SK-N-SH (cell line): ENCODE measurements around the gene ATP1B1. TPM values are rescaled to one million over a fixed set of nuclear protein-coding genes. Genes with fewer than 3 reads are reported as not detected.

ENCODE experiments used
- CTCF ChIA-PET: fragments of 300-600, 350-600 bp; formaldehyde crosslinking; extraction: SDS; loops from one replicate; lab custom pipeline; 2021; lab: Yijun Ruan, JAX
- POLR2A ChIA-PET: fragments of 350-600 bp; sonication (Branson Sonifier 250); formaldehyde crosslinking; extraction: SDS; loops from one replicate; lab custom pipeline; 2020; ENCODE audit warnings: antibody characterized with exemption, inconsistent platforms; lab: Yijun Ruan, JAX
- DNase-seq: peaks from one replicate; pipeline ENCODE4 v3.0.0; 2012
- H2AFZ ChIP-seq: fragments of 200-600 bp; sonication (generic); 2 replicates; pipeline ENCODE4 v1.8.1; 2016; ENCODE audit warnings: antibody characterized with exemption, mild to moderate bottlenecking, low read depth
- H3F3A ChIP-seq: fragments of 200-600 bp; sonication (generic); replicated peaks from 2 replicates; pipeline ENCODE3; 2016; ENCODE audit warnings: antibody characterized with exemption, mild to moderate bottlenecking; ENCODE audit not compliant: insufficient read depth
- H3K27ac ChIP-seq, 2 experiments: fragments of 200-500 bp in 1 of 2; fragments of 200-600 bp in 1 of 2; sonication (Bioruptor generic) in 1 of 2; sonication (generic), shearing (Covaris generic) in 1 of 2; 2 replicates each; pipeline versions ENCODE4 v1.5.1 to v1.6.1; 2014 to 2016; ENCODE audit warnings: low read depth in 2 of 2, inconsistent platforms in 1 of 2, low read length in 1 of 2, mild to moderate bottlenecking in 1 of 2, mixed read lengths in 1 of 2
- H3K27me3 ChIP-seq: fragments of 200-600 bp; sonication (generic), shearing (Covaris generic); 2 replicates; pipeline ENCODE4 v1.6.1; 2016; ENCODE audit warnings: mixed run types; ENCODE audit not compliant: insufficient read depth
- H3K36me3 ChIP-seq, 2 experiments: fragments of 200-500 bp in 1 of 2; fragments of 200-600 bp in 1 of 2; sonication (Bioruptor generic) in 1 of 2; sonication (generic) in 1 of 2; replicated peaks in 1 of 2; 2 replicates each; pipeline versions ENCODE3 to v1.5.1; 2014 to 2016; ENCODE audit warnings: low read length in 1 of 2, mild to moderate bottlenecking in 1 of 2; ENCODE audit not compliant: insufficient read depth in 2 of 2, control insufficient read depth in 1 of 2
- H3K4me1 ChIP-seq, 2 experiments: fragments of 200-500 bp in 1 of 2; fragments of 200-600 bp in 1 of 2; sonication (Bioruptor generic) in 1 of 2; sonication (generic), shearing (Covaris generic) in 1 of 2; 2 replicates each; pipeline versions ENCODE4 v1.5.1 to v1.6.1; 2014 to 2016; ENCODE audit warnings: low read depth in 1 of 2, low read length in 1 of 2, mixed run types in 1 of 2; ENCODE audit not compliant: insufficient read depth in 2 of 2, control insufficient read depth in 1 of 2
- H3K4me2 ChIP-seq: fragments of 200-600 bp; sonication (generic), shearing (Covaris generic); 2 replicates; pipeline ENCODE4 v1.6.1; 2017; ENCODE audit warnings: mixed run types
- H3K4me3 ChIP-seq, 2 experiments: fragments of 200-500 bp in 1 of 2; fragments of 200-600 bp in 1 of 2; sonication (Bioruptor generic) in 1 of 2; sonication (generic), shearing (Covaris generic) in 1 of 2; 2 replicates each; pipeline versions ENCODE4 v1.5.1 to v1.8.1; 2014 to 2016; ENCODE audit warnings: low read depth in 2 of 2, inconsistent platforms in 1 of 2, low read length in 1 of 2, mild to moderate bottlenecking in 1 of 2, mixed read lengths in 1 of 2, moderate library complexity in 1 of 2
- H3K79me2 ChIP-seq: fragments of 200-600 bp; sonication (generic); 2 replicates; pipeline ENCODE4 v1.8.1; 2017; ENCODE audit warnings: mild to moderate bottlenecking; ENCODE audit not compliant: insufficient read depth
- H3K9ac ChIP-seq: fragments of 200-600 bp; sonication (generic); 2 replicates; pipeline ENCODE4 v1.6.1; 2017; ENCODE audit warnings: mixed run types
- H3K9me2 ChIP-seq: fragments of 200-600 bp; sonication (generic); 2 replicates; pipeline ENCODE4 v1.6.1; 2017; ENCODE audit warnings: mixed run types
- H3K9me3 ChIP-seq: fragments of 200-600 bp; sonication (generic); 2 replicates; pipeline ENCODE4 v1.6.1; 2017; ENCODE audit warnings: mixed run types, mild to moderate bottlenecking, moderate library complexity
- H4K20me1 ChIP-seq: fragments of 200-600 bp; sonication (generic); 2 replicates; pipeline ENCODE4 v1.6.1; 2017; ENCODE audit warnings: mild to moderate bottlenecking, mixed run types; ENCODE audit not compliant: insufficient read depth
- CHD2 ChIP-seq: fragments of 150-350 bp; IDR thresholded peaks from 2 replicates; pipeline ENCODE4 v1.6.1; 2018; ENCODE audit warnings: low read length; ENCODE audit not compliant: partially characterized antibody
- ELF1 ChIP-seq: IDR thresholded peaks from 2 replicates; pipeline ENCODE4 v1.4.0; 2012
- MXI1 ChIP-seq: IDR thresholded peaks from 2 replicates; pipeline ENCODE4 v1.6.1; 2012; ENCODE audit warnings: mild to moderate bottlenecking, low read depth, low read length, improper control_type of control experiment
- PBX3 ChIP-seq: IDR thresholded peaks from 2 replicates; pipeline ENCODE4; 2012
- POLR2AphosphoS5 ChIP-seq: IDR thresholded peaks from 2 replicates; pipeline ENCODE4 v1.6.1; 2012; ENCODE audit warnings: low read depth, low read length
- RAD21 ChIP-seq: IDR thresholded peaks from 2 replicates; pipeline ENCODE4 v1.6.1; 2012; ENCODE audit warnings: mild to moderate bottlenecking, low read length
- RXRA ChIP-seq: IDR thresholded peaks from 2 replicates; pipeline ENCODE4 v1.4.0; 2012; ENCODE audit warnings: low read depth, mild to moderate bottlenecking, borderline replicate concordance
- TEAD4 ChIP-seq: IDR thresholded peaks from 2 replicates; pipeline ENCODE4 v1.4.0; 2012; ENCODE audit warnings: mild to moderate bottlenecking, borderline replicate concordance; ENCODE audit not compliant: insufficient read depth
- USF1 ChIP-seq: IDR thresholded peaks from 2 replicates; pipeline ENCODE4 v1.4.0; 2012; ENCODE audit warnings: low read depth, borderline replicate concordance
- ZBTB33 ChIP-seq: IDR thresholded peaks from 2 replicates; pipeline ENCODE4 v1.4.0; 2012; ENCODE audit warnings: low read depth, borderline replicate concordance
- WGBS: methylation state at CpG from one replicate; pipeline ENCODE4 v1.1.6; 2017; ENCODE audit warnings: low lambda C conversion rate; 5-methylcytosine and 5-hydroxymethylcytosine counted together
- polyA plus RNA-seq, 3 experiments: library from polyadenylated mRNA; depleted of rRNA; stranded (reverse); fragments of >200 nt; gene quantifications; 2 replicates each; pipeline ENCODE4 v1.2.3, GENCODE V29; 2012
- TF ChIP-seq, protein P1 (sequence below): fragments of 150-350 bp; IDR thresholded peaks from 2 replicates; pipeline ENCODE4 v1.6.1; 2016; ENCODE audit warnings: mild to moderate bottlenecking, low read depth, low read length

The ATP1B1 gene
- polyA plus RNA-seq, 1 of the 3 experiments (the other 2 are of a cell fraction), result 49.5 TPM

DNA sequence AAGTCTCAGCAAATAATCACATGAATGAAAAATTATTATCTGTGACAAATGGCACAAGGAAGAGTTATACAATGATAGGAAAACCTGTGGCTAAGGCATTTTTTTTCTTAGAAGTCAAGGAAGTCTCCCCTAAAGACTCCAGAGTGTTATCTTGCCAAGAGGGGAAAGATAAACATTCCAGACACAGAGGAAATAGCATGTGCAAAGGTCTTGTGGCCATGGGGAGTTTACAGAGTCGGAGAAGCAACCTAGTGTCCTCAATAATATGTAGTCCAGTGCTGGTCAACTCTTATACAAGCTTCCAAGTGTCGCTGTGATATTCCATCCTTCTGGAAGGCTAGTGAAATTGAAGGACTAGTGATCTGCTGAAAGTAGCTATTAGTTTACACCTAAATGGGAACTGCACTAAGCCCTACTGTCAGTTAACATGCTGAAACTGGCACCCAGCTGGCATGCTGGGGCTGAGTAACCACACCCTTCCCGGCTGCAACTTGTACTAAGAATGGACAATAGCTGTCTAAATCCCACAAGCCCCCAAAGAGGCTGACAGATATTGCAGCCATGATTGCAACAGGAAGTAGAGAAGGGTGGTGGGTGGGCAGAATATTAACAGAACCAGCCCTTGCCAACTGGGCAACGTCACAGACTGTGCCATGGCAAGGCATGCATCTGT, 11.5 kb upstream of the ATP1B1 start:
- Histone ChIP-seq H3K36me3 (no peaks in the 10 kb centered on the region), H3K4me1 (no peaks in the 10 kb centered on the region; a peak in 1 of 4 replicates), H3K4me3 (no peak overlapping the region), H3F3A (no peaks in the 10 kb centered on the region), H3K27me3 (no peaks in the 10 kb centered on the region), H3K9ac (no peak overlapping the region), H3K79me2 (no peaks in the 10 kb centered on the region), H3K9me2 (no peaks in the 10 kb centered on the region), H3K4me2 (no peak overlapping the region), H2AFZ (no peak overlapping the region), H4K20me1 (no peaks in the 10 kb centered on the region), H3K9me3 (no peaks in the 10 kb centered on the region), H3K27ac (no peak overlapping the region)
- TF ChIP-seq MXI1, result no peak
- TF ChIP-seq RAD21, result no peak
- no peak for DNase-seq
- WGBS, result 81% methylated on average over 4 of the region's 4 CpGs
- CTCF ChIA-PET, result interaction anchor here (1.0 to 1.8 kb wide), 2 partner anchors 10 to 14 kb away, joined by 4 to 6 read pairs; no protein-coding TSS in a partner anchor
- POLR2A ChIA-PET, result interaction anchor here (3.2 kb wide), 1 partner anchor 11 kb away, joined by 8 read pairs; no protein-coding TSS in a partner anchor

DNA sequence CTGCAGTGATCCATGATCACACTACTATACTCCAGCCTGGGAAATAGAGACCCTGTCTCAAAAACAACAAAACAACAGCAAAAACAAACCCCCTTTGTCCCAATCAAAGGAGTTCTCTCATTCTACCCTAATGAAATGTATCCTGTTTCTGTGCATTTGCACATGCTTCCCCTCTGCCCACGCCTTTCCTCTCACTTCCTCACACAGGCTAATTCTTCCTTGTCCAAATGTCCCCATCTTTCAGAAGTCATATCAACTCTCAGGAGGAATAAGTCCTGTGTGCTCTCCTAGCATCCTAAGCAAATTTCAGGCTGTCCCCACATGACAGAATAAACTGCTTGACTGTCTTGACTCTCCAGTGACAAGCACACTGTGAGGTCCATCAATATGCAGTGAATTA, 8.1 kb upstream of the ATP1B1 start:
- no peak for DNase-seq
- no peak overlapping the region for H3K27ac ChIP-seq
- no peak overlapping the region for H3K9ac ChIP-seq
- peaks cover 16% of the 10 kb centered on the region in 2 experiments; a peak in 3 of 4 replicates for H3K4me1 ChIP-seq
- 96% methylated on average over 1 of the region's 1 CpG for WGBS
- no peaks in the 10 kb centered on the region for H4K20me1 ChIP-seq
- no peak overlapping the region for H3K4me3 ChIP-seq
- TF ChIP-seq RXRA, result no peak
- TF ChIP-seq, protein P1, sequence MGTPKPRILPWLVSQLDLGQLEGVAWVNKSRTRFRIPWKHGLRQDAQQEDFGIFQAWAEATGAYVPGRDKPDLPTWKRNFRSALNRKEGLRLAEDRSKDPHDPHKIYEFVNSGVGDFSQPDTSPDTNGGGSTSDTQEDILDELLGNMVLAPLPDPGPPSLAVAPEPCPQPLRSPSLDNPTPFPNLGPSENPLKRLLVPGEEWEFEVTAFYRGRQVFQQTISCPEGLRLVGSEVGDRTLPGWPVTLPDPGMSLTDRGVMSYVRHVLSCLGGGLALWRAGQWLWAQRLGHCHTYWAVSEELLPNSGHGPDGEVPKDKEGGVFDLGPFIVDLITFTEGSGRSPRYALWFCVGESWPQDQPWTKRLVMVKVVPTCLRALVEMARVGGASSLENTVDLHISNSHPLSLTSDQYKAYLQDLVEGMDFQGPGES, result no peak
- H3K9me2 ChIP-seq, result no peaks in the 10 kb centered on the region
- H2AFZ ChIP-seq, result no peak overlapping the region
- H3K9me3 ChIP-seq, result no peaks in the 10 kb centered on the region
- POLR2A ChIA-PET, result no interaction called here
- no peak overlapping the region for H3K4me2 ChIP-seq
- peaks cover 6% of the 10 kb centered on the region for H3F3A ChIP-seq
- no peaks in the 10 kb centered on the region for H3K36me3 ChIP-seq
- CTCF ChIA-PET, result no interaction called here
- H3K27me3 ChIP-seq, result no peaks in the 10 kb centered on the region
- no peaks in the 10 kb centered on the region for H3K79me2 ChIP-seq

DNA sequence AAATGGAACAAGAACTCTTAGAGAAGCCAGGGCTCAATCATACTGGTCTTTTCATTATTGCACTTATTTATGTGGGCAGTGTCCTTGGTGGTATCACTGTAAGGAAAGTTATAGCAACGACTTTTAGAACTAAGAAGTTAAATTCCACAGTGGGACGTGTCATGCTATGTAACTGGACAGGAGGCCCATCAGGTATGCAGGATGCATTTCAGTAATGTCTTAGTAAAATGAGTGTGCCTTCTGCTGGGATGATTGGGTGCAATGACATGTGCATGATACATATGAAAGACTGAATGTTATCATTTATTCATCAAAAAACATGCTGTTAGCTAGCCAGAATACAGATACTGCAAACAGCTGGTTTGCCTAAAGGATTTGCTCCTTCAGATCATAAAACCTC, 6.9 kb upstream of the ATP1B1 start:
- H3K9ac ChIP-seq, result no peak overlapping the region
- CTCF ChIA-PET, result no interaction called here
- no peak overlapping the region for H3K4me3 ChIP-seq
- H4K20me1 ChIP-seq, result no peaks in the 10 kb centered on the region
- H3K27ac ChIP-seq, result no peak overlapping the region
- H3F3A ChIP-seq, result peaks cover 6% of the 10 kb centered on the region
- H2AFZ ChIP-seq, result no peak overlapping the region
- H3K27me3 ChIP-seq, result no peaks in the 10 kb centered on the region
- H3K4me2 ChIP-seq, result no peak overlapping the region
- no peaks in the 10 kb centered on the region for H3K9me2 ChIP-seq
- no peaks in the 10 kb centered on the region for H3K36me3 ChIP-seq
- no peaks in the 10 kb centered on the region for H3K79me2 ChIP-seq
- H3K9me3 ChIP-seq, result no peaks in the 10 kb centered on the region
- H3K4me1 ChIP-seq, result peaks cover 18 to 25% of the 10 kb centered on the region in 2 experiments; a peak in 3 of 4 replicates
- POLR2A ChIA-PET, result no interaction called here
- WGBS, result 66% methylated on average over 2 of the region's 2 CpGs
- no peak for DNase-seq
- no peak for TF ChIP-seq TEAD4
- TF ChIP-seq PBX3, result no peak
- no peak for TF ChIP-seq ELF1
- no peak for TF ChIP-seq USF1
- no peak for TF ChIP-seq CHD2
- TF ChIP-seq ZBTB33, result no peak
- TF ChIP-seq POLR2AphosphoS5, result no peak
- TF ChIP-seq, protein P1, result no peak
